Smooth muscle cell of the umbilical artery (primary cell): ENCODE data around the gene EMILIN2. TPM values are rescaled to one million over a fixed set of nuclear protein-coding genes. Genes with fewer than 3 reads are reported as not detected.

ENCODE experiments used
- total RNA-seq: library from RNA; depleted of rRNA; stranded (reverse); fragments of >200 nt; gene quantifications from 2 replicates; pipeline ENCODE4 v1.2.3, GENCODE V29; 2014

Gene EMILIN2
- 2.4 and 3.9 TPM in 2 replicates for total RNA-seq

GRCh38 chr18:2846636-2847316 lies at the start of gene EMILIN2:
Gene EMILIN2, plus strand, starts transcription at chr18:2847006. Its CDS starts 183 bp downstream, at chr18:2847189.

Other genes with a start within 250 kb of the EMILIN2 start
- 65.3 and 82.2 TPM in 2 replicates for gene SMCHD1, start 191.3 kb upstream of the EMILIN2 start, total RNA-seq
- gene LPIN2, start 166.1 kb downstream of the EMILIN2 start, total RNA-seq: 33.6 and 44.5 TPM in 2 replicates